Transverse colon (tissue), 3 donors: ENCODE data around the gene INPP4B.

Experiments
- CTCF ChIP-seq, 5 experiments: fragments of 200-600 bp in 3 of 5; fragments of 450-650 bp in 2 of 5; sonication (generic) in 3 of 5; IDR thresholded peaks; 1 replicate in 2 of 5; 2 replicates in 3 of 5; pipeline ENCODE4 v1.5.1; 2016 to 2017; ENCODE audit warnings: antibody characterized with exemption in 5 of 5, inconsistent platforms in 3 of 5, mild to moderate bottlenecking in 2 of 5, moderate library complexity in 1 of 5
- EP300 ChIP-seq: sonication (generic); formaldehyde crosslinking; IDR thresholded peaks from one replicate; pipeline ENCODE4 v1.6.1; 2017; ENCODE audit warnings: antibody characterized with exemption, low read depth
- POLR2A ChIP-seq: fragments of 450-650 bp; IDR thresholded peaks from one replicate; pipeline ENCODE4 v1.6.1; 2016; ENCODE audit warnings: antibody characterized with exemption, mild to moderate bottlenecking, moderate library complexity

- TF ChIP-seq CTCF (IDR thresholded peaks at IDR 0.05) (no peak), POLR2A (no peak), EP300 (no peak)
Measured at GRCh38 chr4:142120921-142121320, 725.2 kb downstream of the INPP4B start.
